GM18870 (cell line): ENCODE measurements around the gene PLVAP.

ENCODE experiments used
- ATAC-seq: cut with Tn5 transposase; IDR thresholded peaks from one replicate; pipeline ENCODE4 v1.9.1; 2021; ENCODE audit warnings: moderate library complexity; ENCODE audit not compliant: unreplicated experiment

Gene PLVAP

DNA sequence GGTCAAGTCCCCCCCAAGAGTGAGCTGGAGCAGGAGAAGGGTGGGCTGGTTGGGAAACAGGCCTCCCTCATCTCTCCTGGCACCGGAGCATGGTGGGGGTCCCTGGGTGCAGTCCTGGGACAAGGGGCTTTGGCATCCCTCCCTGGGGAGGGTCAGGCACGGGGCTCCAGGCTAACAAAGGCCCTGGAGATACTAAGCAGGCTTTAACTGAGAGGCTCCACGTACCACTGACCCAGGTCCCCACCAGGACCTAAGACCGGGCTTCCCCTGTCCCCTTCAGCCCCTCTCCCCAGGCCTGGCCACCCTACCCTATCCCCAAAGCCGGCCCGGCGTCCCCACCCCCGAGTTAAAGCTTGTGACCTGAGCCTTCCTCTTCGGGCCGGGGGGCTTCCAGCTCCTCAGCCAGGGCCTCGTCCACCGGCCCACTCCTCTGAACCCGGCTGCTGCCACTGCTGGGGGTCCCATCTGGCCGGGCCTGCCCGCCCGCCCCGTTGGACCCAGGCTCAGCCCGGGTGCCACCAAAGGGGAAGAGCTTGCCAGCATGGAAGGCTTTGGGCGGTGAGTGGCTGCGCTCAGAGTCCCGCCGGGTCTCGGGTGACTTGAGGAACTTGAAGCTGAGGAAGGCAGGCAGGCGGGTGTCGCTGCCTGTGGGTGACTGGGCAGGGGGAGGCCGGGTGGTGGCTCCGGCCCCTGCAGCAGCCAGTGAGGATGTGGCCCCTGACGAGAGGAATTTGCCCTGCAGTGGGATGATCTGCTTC is 52.6 kb downstream of the PLVAP start:
- no peak for ATAC-seq

DNA sequence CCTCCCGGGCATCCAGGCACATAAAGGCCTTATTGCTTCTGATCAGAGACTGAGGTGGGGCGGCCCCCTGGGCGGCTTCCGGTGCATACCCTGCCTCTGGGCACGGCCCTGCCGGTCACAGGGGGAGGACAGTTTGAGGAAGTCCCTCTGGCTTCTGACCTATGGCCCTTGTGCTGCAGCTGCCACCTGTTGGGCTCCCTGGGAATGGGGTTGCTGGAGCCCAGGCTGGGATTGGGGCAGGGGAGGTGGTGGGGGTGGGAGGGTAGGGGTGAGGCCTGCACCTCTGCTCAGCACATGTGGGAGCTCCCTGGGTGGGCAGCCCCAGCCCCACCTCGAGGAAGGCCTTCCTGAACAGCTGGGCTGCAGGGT is 53.2 kb downstream of the PLVAP start:
- no peak for ATAC-seq

DNA sequence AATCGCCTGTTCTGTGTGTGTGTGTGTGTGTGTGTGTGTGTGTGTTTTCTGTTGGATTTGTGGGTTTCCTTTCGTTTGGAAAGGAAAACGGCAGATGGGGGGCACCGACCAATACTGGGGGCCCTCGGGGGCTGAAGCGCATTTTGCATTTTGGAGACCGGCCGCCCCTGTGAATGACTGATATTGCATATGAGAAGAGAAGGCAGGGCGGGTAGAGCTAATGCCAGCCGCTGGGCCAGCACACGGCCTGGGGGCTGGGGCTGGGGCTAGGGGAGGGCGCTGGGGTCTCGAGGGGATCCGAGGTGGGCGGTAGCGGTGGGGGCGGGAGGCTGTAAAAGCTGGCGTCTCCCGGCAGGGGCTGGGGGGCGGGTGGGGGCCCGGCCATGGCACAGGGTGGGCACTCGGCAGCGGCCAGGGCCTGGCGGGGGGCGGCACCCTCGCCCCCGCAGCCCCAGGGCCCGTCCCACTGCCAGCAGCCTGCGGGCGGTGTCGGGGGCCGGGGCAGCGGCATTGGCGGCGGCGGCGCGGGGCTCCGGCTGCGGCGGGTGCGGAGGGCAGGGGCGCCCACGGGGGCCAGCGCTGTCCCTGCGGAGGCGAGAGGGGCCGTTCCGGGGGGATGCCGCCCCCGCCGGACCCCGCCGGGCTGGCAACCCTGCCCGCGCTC is 53.7 kb downstream of the PLVAP start:
- ATAC-seq: no peak

DNA sequence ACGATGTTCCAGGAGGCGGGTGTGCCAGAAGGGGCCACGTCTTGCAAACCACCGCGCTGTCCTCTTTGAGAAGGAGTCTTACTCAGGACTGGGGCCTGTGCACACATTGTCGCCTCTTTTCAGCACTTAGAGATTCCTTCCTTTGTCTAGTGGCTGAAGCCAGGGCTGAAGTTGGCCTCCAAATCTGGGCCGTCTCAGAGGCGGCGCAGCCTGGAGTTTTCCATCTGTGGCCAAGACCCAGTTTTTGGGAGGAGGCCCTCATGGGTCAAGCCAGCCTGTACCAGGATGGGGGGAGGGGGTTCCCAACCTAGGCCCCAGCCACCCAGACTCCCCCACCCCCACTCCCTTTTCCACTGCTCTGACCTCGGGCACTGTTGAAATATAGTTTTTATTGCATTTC is 54.3 kb downstream of the PLVAP start:
- no peak for ATAC-seq

DNA sequence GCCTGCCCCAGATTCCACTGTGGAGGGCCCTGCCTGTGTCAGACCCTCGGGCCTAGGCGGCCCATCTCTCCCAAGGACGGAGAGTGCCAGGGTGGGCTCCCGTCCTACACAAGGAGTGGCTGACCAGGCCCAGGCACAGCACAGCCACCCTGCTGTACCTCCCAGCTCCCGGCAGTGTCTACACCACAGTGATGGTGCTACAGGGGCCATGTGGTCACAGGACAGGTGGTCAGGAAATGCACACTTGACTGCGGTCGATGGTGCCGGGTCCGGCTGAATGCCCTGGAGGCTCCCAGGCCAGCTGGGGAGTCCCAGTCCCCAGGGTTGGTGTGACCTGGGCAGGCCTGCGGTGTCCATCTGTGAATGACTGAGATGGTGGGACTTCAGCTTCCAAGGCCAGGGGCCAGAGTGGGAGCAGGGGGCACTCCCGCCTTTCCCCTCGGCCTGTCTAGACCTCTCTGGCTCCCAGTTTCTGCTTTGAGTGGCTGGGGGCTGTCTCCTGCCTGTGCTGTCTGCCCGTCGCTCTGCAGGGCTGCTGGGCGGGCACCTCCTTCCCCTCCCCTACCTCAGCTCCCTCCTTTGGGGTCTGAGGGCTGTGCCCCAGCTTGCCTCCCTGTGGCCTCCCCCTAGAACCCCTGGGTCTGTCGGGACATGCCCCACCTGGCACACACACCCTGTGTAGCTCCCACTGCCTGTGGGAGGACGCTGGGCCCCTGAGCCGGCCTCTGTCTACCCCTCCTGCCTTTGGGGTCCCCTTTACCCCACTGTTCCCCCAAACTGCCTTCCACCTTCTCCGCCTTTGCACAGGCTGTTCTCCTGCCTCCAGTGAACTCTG is 55.3 kb downstream of the PLVAP start:
- no peak for ATAC-seq

DNA sequence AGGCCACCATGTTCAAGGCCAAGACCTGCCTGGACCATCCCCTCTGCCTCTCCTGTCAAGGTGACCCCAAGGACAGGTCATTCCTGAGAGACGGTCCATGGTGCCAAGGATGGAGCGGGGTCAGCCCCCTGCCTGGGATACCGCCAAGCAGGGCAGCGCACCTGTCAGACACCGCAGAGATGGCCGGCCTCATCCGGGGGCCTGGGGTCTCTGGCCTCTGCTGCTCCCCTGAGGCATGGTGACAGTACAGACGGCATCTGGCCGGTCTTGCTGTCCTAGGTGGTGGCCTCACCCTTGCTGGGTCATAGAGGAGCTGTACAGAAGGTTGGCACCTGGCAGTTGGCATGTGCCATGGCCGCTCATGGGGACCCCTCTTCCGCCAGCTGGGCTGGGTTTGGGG is 56.7 kb downstream of the PLVAP start:
- ATAC-seq: no peak

DNA sequence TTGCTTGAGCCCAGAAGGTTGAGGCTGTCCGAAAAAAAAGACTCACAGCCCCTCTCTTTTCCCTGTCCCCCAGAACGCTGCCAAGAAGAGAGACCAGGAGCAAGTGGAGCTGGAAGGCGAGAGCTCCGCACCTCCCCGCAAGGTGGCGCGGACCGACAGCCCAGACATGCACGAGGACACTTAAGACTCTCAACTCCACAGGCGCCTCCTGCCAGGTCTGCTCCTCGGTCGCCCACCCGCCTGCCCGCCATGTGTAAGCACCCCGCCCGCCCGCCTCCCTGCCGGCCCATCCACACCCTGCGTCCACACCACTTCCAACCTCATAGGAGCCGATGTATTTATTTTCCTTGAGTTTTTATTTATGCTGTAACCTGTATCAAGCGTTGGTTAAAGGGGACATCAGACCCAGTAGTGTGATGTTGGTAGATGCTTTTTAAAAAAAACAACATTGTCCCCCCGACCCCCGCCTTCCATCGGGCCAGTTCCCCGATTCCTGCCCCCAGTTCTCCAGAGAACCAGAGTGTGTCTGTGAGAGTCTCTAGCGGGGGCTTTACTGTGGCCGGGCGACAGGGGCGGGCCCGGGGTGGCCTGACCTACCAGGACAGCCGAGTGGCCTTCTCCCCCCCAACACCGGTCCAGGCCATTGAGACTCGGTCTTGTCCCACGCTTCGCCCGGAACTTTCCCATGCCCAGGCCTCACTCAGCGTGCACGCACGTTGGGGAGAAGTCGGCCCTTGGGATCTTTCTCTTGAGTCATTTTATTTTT is 57.5 kb downstream of the PLVAP start:
- ATAC-seq: no peak

DNA sequence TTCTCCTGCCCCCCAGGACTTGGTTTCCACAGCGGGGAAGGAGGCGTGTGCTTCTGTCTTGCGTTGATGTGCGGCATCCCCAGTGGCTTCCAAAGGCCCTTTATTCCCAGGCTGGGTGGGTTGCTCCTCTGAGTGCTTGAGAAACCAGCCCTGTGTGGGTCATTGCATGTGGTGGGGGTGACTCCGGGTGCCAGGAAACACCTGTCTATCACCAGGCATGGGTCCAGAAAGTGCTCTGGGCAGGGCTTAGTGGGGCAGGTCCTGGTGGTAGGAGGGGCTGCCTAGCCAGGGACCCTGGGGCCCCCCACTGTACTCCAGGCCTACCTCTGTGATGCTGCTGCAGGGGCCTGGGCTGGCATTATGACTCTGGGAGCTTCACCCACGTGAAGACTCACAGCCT is 58.2 kb downstream of the PLVAP start:
- no peak for ATAC-seq

DNA sequence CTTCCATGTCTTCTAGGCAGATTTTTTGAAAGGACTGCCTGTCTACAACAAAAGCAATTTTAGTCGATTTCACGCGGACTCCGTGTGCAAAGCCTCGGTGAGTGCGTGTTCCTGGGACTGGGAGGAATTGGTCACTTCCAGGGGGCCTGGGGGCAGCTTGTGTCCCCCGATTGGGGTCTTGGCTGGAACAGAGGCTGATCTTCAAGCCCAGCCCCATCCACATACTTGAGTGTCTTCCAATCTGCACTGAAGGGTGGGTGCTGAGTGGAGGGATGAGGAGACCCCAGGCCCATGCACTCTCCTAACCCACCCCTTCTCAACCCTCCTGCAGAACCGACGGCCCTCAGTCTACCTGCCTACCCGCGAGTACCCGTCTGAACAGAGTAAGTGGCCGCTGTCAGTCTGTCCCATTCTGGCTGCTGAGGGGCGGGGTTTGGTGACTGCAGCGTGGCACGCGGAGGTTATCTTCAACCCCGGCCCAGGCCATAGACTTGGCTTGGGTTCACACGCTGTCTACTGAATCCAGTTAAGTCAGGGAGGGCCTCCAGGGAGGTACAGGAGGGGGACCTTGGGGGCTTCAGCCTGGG is 63.0 kb downstream of the PLVAP start:
- ATAC-seq: no peak

DNA sequence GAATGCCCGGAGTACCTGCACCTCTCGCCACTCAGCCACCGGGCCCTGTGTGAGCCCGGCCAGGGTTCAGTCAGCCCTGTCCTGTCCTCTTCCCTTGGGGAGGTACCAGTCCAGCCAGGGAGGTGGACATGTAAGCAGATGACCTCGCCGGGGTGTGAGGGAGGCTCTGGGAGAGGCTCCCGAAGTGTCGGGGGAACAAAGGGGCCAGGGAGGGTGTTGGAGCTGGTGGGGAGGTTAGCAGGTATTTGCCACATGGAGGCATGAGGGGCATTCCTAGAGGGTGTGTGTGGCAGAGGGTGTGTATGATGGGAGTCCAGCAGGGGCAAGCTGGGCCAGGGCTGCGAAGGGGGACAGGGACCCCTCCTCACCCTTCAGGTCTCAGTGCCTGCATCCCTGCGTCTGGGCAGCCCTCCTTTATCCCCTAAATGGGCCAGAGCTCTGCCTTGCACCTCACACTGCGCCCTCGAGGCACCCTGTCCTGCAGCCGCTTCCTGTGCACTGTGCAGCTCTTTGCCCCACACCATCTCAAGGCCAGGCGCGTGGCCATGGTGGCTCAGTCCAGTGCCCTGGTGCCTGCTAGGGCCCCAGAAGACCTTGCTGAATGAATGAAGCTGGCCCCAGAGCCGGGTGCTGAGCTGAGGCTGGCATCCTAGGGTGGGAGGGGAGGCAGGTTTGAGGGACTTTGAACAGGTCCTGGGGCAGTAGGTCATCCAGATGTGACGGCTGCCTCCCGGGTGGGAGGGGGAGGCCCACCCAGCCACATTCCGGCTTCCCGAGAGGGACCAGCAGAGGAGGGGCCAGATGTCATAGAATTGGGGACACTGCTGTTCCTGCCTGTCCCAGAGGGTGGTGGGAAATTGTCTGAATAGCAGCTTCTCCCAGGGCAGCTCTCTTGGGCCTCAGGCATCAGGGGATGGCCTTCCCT is 64.7 kb downstream of the PLVAP start:
- no peak for ATAC-seq

DNA sequence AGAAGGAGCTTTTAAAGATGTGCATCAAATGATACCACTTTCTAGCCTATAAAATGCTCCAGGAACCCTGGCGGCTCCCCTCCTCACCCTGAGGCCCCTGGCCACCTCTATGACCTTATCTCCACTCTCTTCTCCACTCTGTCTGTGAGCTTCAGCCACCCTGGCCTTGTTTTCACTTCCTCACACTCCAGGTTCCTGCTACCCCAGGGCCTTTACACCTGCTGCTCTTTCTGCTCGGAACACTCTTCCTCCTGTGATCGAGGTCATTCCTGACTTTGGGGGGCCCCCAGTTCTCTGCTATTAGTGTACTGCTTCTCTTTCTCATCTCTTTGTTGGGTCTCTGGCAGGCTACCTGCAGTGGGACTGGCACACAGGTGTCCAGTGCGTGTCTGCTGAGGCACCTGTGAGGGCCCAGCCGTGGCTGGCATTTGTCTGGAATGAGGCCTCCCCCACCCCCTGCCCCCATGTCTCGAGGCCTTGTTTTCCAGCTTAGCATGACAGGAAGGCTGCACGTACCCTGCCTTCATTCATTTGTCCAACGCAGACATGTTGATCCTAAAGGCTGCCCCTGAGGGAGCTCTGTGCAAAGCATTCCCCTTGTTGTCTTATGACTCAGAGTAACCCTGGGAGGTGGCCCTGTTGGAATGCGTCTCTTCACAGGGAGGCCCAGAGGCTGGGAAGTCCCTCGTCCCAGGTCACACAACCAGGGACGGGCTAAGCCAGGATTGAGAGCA is 65.5 kb downstream of the PLVAP start:
- ATAC-seq: no peak

DNA sequence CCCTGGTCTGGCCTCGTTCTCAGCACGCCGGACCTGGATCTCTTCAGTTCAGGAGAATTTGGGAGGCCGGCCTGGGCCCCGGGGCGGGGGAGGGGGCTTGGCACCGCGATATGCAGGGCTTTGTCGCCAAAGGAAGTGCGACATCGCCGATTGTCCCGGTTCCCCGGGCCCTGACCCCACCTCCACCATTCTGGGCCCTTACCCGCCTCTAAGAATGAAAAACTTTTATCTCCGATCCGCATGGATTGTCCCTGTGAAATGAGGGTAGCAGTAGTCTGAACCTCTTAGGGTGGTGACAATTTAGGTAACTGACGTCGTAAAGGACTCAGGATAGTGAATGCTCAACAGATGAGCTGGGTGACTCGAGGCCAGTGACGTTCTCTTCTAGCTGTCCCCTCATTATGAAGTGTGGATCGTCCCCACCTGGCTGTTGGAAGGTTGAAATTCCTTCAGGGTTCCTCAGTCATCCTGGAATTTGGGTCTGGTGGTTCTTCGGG is 67.1 kb downstream of the PLVAP start:
- no peak for ATAC-seq

DNA sequence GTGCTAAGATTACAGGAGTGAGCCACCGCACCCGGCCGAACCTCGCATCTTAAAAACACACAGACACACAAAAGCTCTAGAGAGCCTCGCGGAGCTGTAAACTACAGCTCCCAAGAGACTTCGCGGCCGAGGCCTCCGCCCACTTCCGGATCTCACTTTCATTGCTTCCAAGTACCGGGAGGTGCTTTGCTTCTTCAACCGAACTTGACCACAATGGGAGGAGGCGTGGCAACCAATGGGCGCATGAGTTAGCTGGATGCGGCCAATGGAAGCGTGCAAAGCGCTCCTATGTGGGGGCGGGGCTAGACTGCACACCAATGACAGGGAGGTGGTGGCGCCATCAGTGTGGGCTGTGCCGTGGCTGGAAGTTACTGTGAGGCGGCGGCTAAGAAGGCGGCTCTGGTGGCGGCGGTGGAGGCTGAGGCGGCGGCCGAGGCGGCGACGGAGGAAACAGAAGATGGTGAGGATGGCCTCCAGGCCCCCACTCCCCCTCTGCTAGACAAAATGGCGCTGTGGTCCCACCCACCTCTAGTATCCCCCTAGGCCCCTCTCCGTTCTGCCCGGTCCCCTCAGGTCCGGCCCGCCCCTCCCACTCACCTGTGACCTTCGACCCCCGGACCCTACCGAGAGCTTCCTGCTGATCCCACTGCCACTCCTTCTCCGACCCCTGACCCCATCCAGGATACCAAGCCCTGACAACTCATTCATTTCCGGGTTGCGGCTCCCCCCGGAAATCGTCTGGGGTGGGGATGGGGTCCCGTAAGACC is 67.8 kb downstream of the PLVAP start, which contains the start of gene DDA1:
Gene DDA1, plus strand, starts transcription at position 366 of the 767 bp plus-strand sequence. Its CDS starts 92 bp downstream, at position 458.
- ATAC-seq: peak; percentile 47

DNA sequence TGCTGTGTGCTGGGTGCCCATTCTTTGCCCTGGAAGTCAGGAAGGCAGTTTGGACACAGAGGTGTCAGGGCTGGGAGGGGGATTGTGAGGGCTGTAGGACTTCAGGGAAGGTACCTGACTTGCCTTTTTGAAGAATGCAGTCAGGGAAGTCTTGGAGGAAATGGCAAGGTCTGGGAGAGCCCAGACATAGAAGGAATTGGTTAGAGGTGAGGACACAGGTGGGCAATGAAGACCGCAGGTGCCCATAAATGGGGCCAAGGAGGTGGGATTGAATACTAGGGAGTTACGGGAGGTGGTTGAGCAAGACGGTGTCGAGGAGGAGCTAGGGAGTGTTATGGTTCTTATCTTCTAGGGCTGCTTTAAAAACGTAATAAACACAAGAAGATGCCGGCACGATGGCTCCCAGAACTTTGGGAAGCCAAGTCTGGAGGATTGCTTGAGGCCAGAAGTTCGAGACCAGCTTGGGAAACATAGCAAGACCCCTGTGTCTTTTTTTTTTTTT is 69.2 kb downstream of the PLVAP start:
- no peak for ATAC-seq

DNA sequence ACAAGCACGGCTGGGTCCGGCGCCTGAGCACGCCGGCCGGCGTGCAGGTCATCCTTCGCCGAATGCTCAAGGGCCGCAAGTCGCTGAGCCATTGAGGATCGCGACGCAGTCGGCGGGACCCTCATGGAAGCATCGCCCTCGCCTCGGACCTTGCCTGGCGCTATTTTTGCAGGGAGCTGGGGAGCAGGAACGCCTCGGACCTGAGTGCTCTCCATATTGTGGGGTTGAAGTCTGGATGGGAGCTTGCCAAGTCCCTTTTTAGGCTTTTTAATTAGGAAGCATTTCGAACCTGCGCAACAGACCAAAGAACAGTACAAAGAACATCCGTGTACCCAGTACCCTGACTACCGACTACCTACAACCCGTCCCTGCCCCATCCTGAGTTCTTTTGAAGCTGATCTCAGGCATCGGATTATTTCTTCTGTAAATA is 70.8 kb downstream of the PLVAP start:
- ATAC-seq: no peak

DNA sequence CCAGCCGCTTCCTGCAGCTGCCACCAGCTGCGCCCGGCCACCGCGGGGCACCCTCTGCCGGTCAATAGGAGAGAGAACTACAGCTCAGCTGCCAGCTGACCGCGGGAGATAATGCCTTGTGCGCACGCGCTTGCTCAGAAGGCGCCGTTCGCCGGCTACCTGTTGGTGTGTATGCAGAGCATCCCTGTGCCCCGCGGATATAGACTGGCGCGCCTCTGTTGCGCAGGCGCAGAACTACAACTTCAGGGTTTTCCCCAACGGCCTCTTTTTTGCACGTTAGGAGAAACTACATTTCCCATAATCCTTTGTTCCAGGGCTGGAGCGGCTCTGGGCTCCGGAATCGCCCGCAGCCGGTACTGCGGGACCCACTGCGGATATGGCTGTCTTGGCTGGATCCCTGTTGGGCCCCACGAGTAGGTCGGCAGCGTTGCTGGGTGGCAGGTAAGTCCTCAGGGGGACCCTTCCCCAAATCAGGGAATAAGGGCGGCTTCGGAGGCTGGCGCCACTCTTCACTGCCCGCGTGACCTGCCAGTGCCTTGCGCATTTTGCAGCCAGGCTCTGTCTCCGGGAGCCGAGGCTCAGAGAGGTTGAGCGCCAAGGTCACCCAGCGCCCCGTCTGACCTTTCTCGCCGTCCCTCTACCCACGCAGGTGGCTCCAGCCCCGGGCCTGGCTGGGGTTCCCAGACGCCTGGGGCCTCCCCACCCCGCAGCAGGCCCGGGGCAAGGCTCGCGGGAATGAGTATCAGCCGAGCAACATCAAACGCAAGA is 71.4 kb downstream of the PLVAP start, which contains the start of gene MRPL34:
Gene MRPL34, plus strand, starts transcription at position 356 of the 768 bp plus-strand sequence. Its CDS starts 21 bp downstream, at position 377.
- ATAC-seq: peak; percentile 75

DNA sequence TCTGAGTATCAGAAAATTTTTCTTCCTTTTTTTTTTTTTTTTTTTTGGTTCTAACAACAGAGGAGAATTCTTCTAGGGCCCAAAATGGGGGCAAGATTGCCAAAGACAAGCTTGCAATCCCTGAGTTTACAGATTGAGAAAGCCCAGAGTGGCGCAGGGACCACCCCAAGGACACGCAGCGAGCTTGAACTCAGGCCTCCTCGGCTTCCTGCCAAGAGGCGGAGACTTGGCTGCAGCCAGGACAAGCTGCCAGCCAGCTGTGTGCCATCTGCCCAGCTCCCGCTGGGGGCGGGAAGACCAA is 72.0 kb downstream of the PLVAP start:
- no peak for ATAC-seq
